T-helper 1 cell treated with Interleukin-12 subunit alpha and Interleukin-12 subunit beta and Interleukin-4 antibody, amounts not matched to agents 30 ng/mL and 1 ng/mL, for 36 hours (primary cell): ENCODE measurements around the gene RBM15. TPM values are rescaled to one million over a fixed set of nuclear protein-coding genes. Genes with fewer than 3 reads are reported as not detected.

Source experiments
- intact Hi-C: fragments of 100-400 bp; cut with micrococcal nuclease; formaldehyde crosslinking; loops from one replicate; pipeline ENCODE4 v1.15.1; 2024
- total RNA-seq: library from RNA; stranded (reverse); gene quantifications from 2 replicates; pipeline ENCODE4 v1.2.3, GENCODE V29; 2022

The RBM15 gene
- total RNA-seq, 1 donor from 2014 or later = 57.4 TPM

DNA sequence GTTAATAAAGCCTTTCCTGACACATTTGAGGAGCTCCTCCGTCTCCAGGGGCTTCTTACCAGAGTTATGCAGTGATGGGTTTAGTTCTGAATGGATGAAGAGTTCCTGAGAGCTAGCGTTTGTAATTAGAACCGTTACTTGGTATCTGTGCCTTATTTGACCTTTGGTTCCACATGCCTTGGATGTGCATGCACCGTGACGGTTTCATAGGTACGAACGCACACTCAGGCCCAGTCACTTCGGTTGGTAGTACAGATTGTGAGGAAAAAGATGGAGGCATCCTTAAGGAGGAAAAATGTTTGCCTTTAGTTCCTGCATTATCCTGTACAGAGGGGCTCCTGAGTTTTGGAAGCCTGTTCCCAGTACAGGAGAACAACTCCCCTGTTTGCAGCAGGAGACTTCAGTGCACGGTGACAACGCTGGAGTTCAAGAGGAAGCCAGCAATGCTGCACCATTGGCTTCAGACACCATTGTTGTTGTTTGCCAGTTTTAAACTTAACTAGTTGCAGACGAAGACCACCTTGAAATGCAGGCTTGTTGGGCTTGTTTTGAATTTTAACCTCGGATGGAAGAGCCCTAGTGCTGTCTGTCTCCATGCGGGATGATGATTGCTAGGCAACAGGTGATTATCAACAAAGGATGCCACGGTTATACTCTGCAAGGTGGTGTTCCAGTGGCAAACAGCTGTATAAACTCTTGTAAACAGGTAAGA lies 8.2 kb downstream of the RBM15 start:
- intact Hi-C loops = no loop called here

GRCh38 chr1:110348050-110348449 lies 8.9 kb downstream of the RBM15 start:
- intact Hi-C loops = no loop called here

DNA sequence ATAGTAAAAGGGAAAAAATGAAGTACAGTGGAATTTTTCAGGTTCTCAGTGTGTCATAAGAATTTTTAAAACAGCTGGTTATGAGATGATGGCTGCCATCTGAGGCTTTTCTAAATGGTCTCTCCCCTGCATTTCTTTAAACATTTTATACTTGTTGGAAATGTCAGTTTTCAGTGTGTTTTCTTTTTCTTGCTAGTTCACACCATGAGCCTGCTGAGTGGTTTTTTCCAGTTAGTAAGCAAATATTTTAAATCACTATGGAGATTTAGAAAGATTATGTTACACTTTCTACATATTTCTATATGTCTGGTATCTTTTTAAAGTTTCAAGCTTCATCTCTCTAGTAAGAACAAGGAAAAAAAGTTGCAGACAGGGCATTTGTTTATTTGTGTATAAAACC lies 9.6 kb downstream of the RBM15 start:
- intact Hi-C loops = no loop called here

GRCh38 chr1:110350360-110350759 lies 11.2 kb downstream of the RBM15 start:
- intact Hi-C loops = no loop called here

DNA sequence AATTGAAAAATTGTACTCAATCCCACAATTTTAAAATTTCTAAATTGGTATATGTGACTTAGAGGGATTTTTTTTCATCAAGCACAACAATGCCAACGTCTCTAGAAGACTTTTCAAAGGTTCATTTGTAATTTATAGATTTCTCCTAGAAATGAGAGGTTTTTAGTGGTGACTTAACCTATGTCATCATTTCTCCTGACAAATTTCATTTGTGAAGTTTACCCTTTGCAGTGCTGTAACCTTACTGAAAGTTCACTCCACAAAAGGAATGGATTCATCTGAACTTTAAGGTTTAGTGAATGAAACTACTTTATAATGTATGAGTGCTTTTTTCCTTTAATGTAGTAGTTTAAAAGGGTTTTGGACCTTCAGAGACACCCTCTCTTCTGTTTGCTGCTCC lies 16.1 kb downstream of the RBM15 start:
- intact Hi-C loops = no loop called here

GRCh38 chr1:110356379-110356778 lies 17.2 kb downstream of the RBM15 start:
- intact Hi-C loops = no loop called here

DNA sequence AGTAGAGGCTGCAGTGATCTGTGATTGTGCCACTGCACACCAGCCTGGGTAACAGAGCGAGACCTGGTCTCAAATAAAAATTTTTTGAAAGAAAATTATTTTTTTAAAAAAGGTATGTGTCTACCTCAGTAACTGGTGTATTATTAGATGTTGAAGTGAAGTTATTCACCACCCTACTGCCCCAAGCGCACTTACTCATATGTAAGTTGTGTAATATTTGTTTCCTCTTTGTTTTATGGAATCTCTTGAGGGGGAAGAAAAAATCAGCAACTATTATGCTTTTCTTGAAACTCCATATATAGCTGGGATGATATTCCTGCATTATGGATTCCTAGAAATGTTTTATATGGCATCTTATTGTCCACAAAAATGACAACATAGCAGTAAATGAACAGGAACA lies 21.3 kb downstream of the RBM15 start:
- intact Hi-C loops = no loop called here

- intact Hi-C loops = no loop called here
These were observed 22.7 kb downstream of the RBM15 start for GRCh38 chr1:110361856-110362255.

- intact Hi-C loops = no loop called here
These were observed 25.0 kb downstream of the RBM15 start for GRCh38 chr1:110364221-110364620.

DNA sequence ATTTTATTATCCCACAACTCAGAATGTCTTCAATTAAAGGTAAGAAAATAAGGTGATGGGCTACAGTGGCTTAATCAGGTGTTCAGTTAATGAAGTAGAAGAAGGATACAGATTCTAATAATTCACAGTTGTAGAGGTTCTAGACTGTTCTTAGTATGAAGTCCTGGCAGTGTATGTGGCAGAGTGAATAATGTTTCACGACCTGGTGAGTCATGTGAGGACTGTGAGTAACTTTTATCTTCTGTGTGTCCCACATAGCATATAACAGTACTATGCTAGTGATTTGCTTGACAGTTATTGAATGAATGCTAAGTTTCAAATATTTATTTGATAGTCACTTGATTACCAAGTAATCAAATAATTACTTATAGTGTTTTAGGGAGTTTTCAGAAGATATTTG lies 31.6 kb downstream of the RBM15 start:
- intact Hi-C loops = no loop called here

- intact Hi-C loops = no loop called here
These were observed 36.3 kb downstream of the RBM15 start for GRCh38 chr1:110375490-110375889.

DNA sequence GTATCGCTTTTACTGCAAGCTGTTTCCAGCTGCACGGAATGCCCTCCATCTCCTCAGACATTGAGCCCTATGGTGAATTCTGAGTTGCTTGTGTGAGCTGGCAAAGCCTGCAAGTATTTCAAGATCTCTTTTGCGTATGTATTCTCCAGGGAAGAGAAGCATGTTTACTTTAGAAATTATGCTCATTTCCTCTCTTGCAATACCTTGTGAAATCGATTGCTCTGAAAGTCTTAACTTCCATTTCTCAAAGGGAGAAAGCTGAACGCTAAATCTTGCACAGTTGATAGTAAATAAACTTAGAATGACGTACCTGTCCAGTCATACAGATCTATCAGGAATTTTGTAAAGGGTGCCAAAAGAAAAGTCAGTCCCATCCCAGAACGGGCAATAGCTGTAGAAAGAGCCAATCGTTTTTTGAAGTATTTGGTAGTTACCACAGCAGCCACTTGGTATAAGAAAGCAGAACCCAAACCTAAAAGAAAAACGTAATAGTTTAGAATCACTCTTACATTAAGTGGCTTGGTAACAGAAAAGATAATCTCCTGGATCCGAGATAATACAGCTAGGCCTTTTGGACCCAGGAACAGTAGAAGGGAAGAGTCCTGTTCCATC lies 41.6 kb downstream of the RBM15 start:
- intact Hi-C loops = no loop called here

- intact Hi-C loops = loop anchor here (2.0 kb wide), 1 partner anchor 45 kb away; the partner anchor contains the start of gene RBM15
These were observed 44.2 kb downstream of the RBM15 start for GRCh38 chr1:110383251-110383990.

- intact Hi-C loops = no loop called here
These were observed 45.6 kb downstream of the RBM15 start for GRCh38 chr1:110384581-110385321.

- intact Hi-C loops = no loop called here
These were observed 46.2 kb downstream of the RBM15 start for GRCh38 chr1:110385369-110385768.

- intact Hi-C loops = no loop called here
These were observed 48.0 kb downstream of the RBM15 start for GRCh38 chr1:110387048-110387754.

DNA sequence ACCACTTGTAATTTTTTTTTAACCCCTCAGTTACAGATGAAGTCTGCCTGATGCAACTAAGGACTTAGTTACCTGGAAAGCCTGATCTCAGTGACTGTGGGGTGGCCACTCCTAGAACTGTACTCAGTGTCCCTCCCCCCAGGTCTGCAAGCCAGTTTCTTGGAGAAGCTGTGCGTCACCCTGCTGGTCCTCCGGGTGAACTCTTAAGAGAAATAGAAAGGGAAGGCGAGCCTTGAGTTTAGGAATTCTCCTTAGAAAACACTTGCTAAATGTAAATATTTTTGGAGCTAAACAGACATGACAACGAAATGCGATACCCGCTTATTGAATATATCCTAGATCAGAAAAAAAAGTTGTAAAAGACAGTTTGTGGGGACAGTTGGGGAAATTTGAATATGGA lies 50.9 kb downstream of the RBM15 start:
- intact Hi-C loops = no loop called here

GRCh38 chr1:110390692-110391245 lies 51.6 kb downstream of the RBM15 start, which contains the start of gene SLC16A4:
Gene SLC16A4 (minus strand): TSS chr1:110391026. CDS start chr1:110389323, 1,703 bp downstream.
- intact Hi-C loops = no loop called here

DNA sequence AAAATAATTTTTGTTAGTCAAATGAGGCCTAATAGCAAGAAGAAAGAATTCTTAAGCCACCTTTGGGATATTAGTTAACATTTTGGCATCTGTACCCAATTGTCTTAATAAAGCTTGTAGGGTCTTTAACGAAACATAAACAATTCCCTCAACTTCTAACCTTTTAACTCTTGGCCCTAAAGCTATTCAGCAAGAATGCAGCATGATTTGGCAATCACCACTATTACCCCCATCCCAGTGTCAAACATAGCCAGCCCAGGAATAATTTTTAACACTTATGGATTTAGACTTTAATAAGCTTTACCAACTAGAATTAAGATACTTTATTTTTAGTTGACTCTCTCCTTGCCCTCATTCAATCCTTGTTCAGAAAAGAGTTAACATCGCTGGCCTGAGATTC lies 54.1 kb downstream of the RBM15 start:
- intact Hi-C loops = no loop called here

DNA sequence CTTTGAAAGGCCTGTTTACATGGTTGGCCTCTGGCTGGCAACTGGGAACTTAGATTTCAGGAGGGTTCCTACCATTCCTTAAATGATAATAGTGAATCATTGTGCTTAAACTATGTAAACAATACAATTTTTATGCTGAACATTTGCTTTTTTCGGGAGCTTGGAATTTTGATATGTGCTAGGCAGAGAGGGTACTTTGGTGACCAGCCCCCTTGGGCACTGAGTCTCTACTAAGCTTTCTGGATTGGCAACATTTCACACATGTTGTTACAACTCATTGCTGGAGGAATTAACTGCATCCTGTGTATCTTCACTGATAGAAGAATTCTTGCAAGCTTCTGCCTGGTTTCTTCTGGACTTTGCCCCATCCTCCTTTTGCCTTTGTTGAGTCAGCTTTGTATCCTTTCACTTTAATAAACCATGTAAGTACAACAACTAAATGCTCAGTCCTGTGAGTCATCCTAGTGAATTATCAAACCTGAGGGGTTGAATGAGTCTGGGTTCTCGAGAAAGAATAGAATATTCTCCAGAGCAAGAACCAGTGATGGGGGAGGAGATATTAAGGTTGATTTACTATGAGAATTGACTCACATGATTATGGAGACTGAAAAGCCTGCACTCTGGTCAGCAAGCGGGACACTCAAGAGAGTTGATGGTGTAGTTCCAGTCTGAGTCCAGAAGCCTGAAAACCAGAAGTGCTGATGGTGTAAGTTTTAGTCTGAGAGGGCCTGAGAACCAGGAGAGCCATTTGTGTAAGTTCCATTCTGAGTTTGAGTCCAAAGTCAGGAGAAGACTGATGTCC lies 54.7 kb downstream of the RBM15 start:
- intact Hi-C loops = no loop called here
